ENCODE data around the gene CDC14A.
"Not testable (repeated sequence)": the region's sequence is repeated elsewhere in the genome, so short reads cannot be mapped to it uniquely, and the experiment has no call there.

CDC14A gene

GRCh38 chr1:100396651-100397050 lies 44.3 kb downstream of the CDC14A start:
- no peak overlapping the region for H3K4me3 ChIP-seq (ENCODE audit: low read depth, low read length)

- no peak overlapping the region for H3K4me3 ChIP-seq (ENCODE audit: low read depth, low read length)
Observed at GRCh38 chr1:100397681-100398080, 45.4 kb downstream of the CDC14A start.

- no peak overlapping the region for H3K4me3 ChIP-seq (ENCODE audit: low read depth, low read length)
Observed at GRCh38 chr1:100398648-100399047, 46.3 kb downstream of the CDC14A start.

- H3K4me3 ChIP-seq (ENCODE audit: low read depth, low read length): no peak overlapping the region
Observed at GRCh38 chr1:100400404-100400803, 48.1 kb downstream of the CDC14A start.

- H3K4me3 ChIP-seq (ENCODE audit: low read depth, low read length): no peak overlapping the region
Observed at GRCh38 chr1:100404821-100405220, 52.5 kb downstream of the CDC14A start.

- H3K4me3 ChIP-seq (ENCODE audit: low read depth, low read length): not testable (repeated sequence)
Observed at GRCh38 chr1:100405902-100406301, 53.6 kb downstream of the CDC14A start.

- not testable (repeated sequence) for H3K4me3 ChIP-seq (ENCODE audit: low read depth, low read length)
Observed at GRCh38 chr1:100407390-100407789, 55.1 kb downstream of the CDC14A start.

GRCh38 chr1:100411019-100411418 lies 58.7 kb downstream of the CDC14A start:
- H3K4me3 ChIP-seq (ENCODE audit: low read depth, low read length): no peak overlapping the region

GRCh38 chr1:100411574-100411973 lies 59.3 kb downstream of the CDC14A start:
- no peak overlapping the region for H3K4me3 ChIP-seq (ENCODE audit: low read depth, low read length)

GRCh38 chr1:100413035-100413434 lies 60.7 kb downstream of the CDC14A start:
- no peak overlapping the region for H3K4me3 ChIP-seq (ENCODE audit: low read depth, low read length)

- no peak overlapping the region for H3K4me3 ChIP-seq (ENCODE audit: low read depth, low read length)
Observed at GRCh38 chr1:100414693-100415497, 62.6 kb downstream of the CDC14A start.

- no peak overlapping the region for H3K4me3 ChIP-seq (ENCODE audit: low read depth, low read length)
Observed at GRCh38 chr1:100415498-100415778, 63.1 kb downstream of the CDC14A start.

GRCh38 chr1:100419072-100419471 lies 66.8 kb downstream of the CDC14A start:
- no peak overlapping the region for H3K4me3 ChIP-seq (ENCODE audit: low read depth, low read length)

- H3K4me3 ChIP-seq (ENCODE audit: low read depth, low read length): no peak overlapping the region
Observed at GRCh38 chr1:100422065-100422464, 69.8 kb downstream of the CDC14A start.

- no peak overlapping the region for H3K4me3 ChIP-seq (ENCODE audit: low read depth, low read length)
Observed at GRCh38 chr1:100423832-100424337, 71.6 kb downstream of the CDC14A start.

- H3K4me3 ChIP-seq (ENCODE audit: low read depth, low read length): no peak overlapping the region
Observed at GRCh38 chr1:100428160-100428559, 75.9 kb downstream of the CDC14A start.

- H3K4me3 ChIP-seq (ENCODE audit: low read depth, low read length): no peak overlapping the region
Observed at GRCh38 chr1:100430325-100430756, 78.0 kb downstream of the CDC14A start.

- H3K4me3 ChIP-seq (ENCODE audit: low read depth, low read length): no peak overlapping the region
Observed at GRCh38 chr1:100431954-100432353, 79.6 kb downstream of the CDC14A start.

GRCh38 chr1:100433563-100433962 lies 81.3 kb downstream of the CDC14A start:
- no peak overlapping the region for H3K4me3 ChIP-seq (ENCODE audit: low read depth, low read length)

- H3K4me3 ChIP-seq (ENCODE audit: low read depth, low read length): no peak overlapping the region
Observed at GRCh38 chr1:100434831-100435230, 82.5 kb downstream of the CDC14A start.

- no peak overlapping the region for H3K4me3 ChIP-seq (ENCODE audit: low read depth, low read length)
Observed at GRCh38 chr1:100438375-100438774, 86.1 kb downstream of the CDC14A start.

GRCh38 chr1:100438789-100439188 lies 86.5 kb downstream of the CDC14A start:
- H3K4me3 ChIP-seq (ENCODE audit: low read depth, low read length): no peak overlapping the region
